ENCODE data around the gene ACAP3.

ACAP3 gene

DNA sequence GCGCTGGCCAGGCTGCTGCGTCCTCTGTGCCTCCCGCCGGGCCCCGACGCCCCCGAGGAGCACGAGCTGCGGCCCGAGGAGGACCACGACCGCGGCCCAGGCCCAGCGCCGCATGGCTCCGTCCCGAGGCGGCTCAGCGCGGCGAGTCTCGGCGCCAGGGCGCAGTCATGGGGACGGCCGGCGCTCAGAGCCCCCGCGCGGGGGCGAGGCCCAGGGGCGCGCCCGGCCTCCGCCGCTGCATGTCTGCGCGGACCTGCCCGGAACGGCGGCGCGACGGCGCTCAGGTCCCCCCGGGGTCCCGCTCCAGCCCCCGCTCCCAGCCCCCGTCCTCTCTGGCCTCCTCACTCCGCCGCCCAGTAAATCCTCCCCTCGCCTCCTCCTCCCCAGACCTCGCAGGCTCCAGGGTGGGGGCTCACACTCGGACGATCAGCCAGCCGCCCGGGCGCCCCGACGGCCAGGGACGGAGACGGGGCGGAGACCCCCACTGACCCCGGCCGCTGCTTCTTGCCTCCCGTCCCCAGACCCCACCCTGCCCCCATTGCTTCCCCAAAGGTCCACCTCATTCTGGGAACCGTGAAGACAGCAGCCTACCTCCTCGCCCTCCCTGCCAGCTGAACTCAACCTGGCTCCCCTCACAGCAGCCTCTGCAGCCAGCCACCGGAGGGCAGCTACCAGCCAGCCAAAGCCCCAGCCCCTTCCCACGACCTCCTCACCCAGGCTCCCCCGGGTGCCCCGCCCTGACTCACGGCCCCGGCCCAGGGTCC is 61.0 kb downstream of the ACAP3 start, which contains the start of gene C1QTNF12:
C1QTNF12 (minus strand) TSS at position 146 of the 764 bp plus-strand sequence; CDS start at position 114, 32 bp downstream.
- DNase-seq (ENCODE audit: low read depth in 3 of 3, low spot score in 1 of 3): no peak

DNA sequence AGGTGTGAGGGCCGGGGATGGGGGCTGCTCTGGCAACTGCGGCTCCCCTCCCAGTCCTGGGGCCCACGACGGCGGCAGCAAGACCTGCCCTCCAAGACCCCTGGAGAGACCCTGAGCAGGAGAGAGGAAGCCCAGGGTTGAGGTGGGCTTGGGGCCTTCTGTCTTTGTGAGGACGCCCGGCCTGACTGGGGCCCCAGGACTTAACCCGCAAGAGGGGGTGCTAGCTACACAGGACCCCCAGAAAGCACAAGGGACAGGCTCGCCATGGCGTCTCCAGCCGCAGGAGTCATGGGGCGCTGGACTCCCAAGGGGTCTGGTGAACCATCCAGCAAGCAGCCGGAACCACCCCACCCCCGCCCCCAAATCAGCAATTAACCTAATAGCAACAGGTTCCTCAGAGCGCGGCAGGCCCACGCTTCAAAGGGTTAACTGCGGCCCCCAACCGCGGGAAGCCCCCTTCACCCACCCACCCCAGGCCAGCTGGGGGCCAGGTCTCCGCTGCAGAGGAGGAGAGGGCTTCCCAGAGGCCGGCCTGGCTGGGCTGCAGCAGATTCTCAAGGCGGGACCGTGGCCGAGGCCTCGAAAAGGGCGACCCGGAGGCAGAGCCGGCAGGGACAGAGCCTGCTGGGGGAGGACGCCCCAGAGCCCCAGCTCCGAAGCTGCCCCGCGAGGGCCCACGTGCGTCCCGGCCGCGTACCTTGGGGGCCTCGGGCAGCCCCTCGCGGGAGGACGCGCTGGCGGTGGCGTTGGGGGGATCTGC is 61.7 kb downstream of the ACAP3 start:
- no peak for DNase-seq (ENCODE audit: low read depth in 3 of 3, low spot score in 1 of 3)

GRCh38 chr1:1245178-1245816 is 62.4 kb downstream of the ACAP3 start:
- DNase-seq (ENCODE audit: low read depth in 3 of 3, low spot score in 1 of 3): no peak

GRCh38 chr1:1244192-1244811 is 63.4 kb downstream of the ACAP3 start:
- no peak for DNase-seq (ENCODE audit: low read depth in 3 of 3, low spot score in 1 of 3)

DNA sequence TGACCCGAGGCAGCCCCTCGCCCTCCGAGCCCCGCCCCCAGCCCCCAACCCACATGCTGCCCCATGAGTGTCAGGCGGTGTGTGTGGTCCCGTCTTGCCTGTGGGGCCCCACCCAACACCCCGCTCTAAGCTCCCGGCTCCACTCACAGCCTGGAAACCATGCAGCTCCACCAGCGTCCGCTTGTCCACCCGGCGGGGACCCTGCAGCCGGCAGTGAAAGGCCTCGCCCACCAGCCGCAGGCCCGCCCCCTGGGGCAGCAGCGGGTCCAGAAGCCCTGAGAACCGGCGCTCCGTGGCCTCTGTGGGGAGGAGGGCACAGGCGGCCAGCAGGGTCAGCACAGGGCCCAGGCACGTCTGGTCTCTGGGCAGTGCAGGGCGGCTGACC is 63.9 kb downstream of the ACAP3 start:
- no peak for DNase-seq (ENCODE audit: low read depth in 3 of 3, low spot score in 1 of 3)

- DNase-seq (ENCODE audit: low read depth in 3 of 3, low spot score in 1 of 3): no peak
These were observed 64.5 kb downstream of the ACAP3 start for GRCh38 chr1:1243266-1243660.

DNA sequence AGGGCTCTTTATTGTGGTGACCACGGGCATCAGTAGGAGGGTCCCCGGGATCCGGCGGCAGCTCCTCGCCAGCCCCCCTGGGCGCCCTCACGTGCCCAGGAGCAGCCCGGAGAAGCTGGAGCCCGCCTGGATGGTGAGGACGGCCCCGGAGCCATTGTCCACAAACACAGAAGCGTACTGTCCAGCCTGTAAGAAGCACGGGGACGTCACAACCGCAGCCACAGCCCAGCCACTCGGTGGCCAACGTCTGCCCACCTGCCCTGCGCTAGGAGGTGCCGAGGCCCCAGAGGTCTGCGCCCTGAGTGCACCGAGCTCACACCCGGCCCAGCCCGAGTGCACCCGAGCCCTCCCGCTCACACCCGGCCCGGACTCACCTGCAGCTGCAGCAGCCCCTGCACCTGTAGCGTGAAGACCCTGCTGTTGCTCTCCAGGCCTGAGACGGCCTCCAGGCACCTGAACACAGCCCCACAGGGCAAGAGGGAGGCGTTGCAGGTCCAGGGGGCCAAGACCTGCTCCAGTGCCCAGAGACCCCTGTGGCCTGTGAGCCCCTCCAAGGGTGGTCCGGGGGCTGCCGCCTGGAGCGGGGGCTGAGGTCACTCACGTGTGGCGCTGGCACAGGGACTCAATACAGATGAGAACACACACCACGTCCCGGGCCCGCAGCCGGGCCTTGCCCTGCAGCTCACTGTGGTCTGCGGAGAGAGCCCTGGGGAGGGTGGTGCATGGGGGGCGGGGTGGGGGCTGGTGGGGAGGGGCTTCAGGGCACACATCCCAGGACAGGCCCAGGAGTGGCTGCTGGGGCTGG is 65.1 kb downstream of the ACAP3 start:
- DNase-seq (ENCODE audit: low read depth in 3 of 3, low spot score in 1 of 3): no peak

Measured in stimulated activated CD4-positive, alpha-beta T cell treated with anti-CD3 and anti-CD28 coated beads, TNF-alpha, amount 100 ng/mL, for 1 hour (primary cell).